Measurements from ENCODE around the gene RRM2.

The RRM2 gene

GRCh38 chr2:10078704-10079265 lies 43.8 kb upstream of the RRM2 start:
- no peak for TF ChIP-seq CTCF (IDR thresholded peaks at IDR 0.05)

GRCh38 chr2:10079266-10079869 lies 43.2 kb upstream of the RRM2 start:
- TF ChIP-seq CTCF (IDR thresholded peaks at IDR 0.05): no peak

- 0 out of 2 replicates have a peak, but pooled peaks have one; percentile 10 for TF ChIP-seq CTCF (IDR thresholded peaks at IDR 0.05)
Measured at GRCh38 chr2:10079870-10080535, 42.5 kb upstream of the RRM2 start, which contains the start of gene CYS1. CYS1 (minus strand) TSS chr2:10080411; CDS start chr2:10080223, 188 bp downstream.

GRCh38 chr2:10080536-10081304 lies 41.8 kb upstream of the RRM2 start:
- no peak for TF ChIP-seq CTCF (IDR thresholded peaks at IDR 0.05)

- TF ChIP-seq CTCF (IDR thresholded peaks at IDR 0.05): no peak
Measured at GRCh38 chr2:10083046-10083445, 39.5 kb upstream of the RRM2 start.

GRCh38 chr2:10083692-10084211 lies 38.8 kb upstream of the RRM2 start:
- no peak for TF ChIP-seq CTCF (IDR thresholded peaks at IDR 0.05)

GRCh38 chr2:10084223-10084865 lies 38.2 kb upstream of the RRM2 start:
- no peak for TF ChIP-seq CTCF (IDR thresholded peaks at IDR 0.05)
